Skeletal muscle satellite cell (primary cell): ENCODE data around the gene ZNF584. TPM values are rescaled to one million over a fixed set of nuclear protein-coding genes. Genes with fewer than 3 reads are reported as not detected.

Experiments
- H3K27me3 ChIP-seq: 2 replicates; pipeline ENCODE4 v1.7.0; 2013; ENCODE audit warnings: low read length; ENCODE audit not compliant: control insufficient read depth, insufficient read depth
- H3K36me3 ChIP-seq: 2 replicates; pipeline ENCODE4 v1.7.0; 2013; ENCODE audit warnings: mild to moderate bottlenecking, control low read depth, low read length; ENCODE audit not compliant: insufficient read depth
- H3K4me1 ChIP-seq: 2 replicates; pipeline ENCODE4 v1.7.0; 2013; ENCODE audit warnings: low read length; ENCODE audit not compliant: control insufficient read depth, insufficient read depth
- H3K4me2 ChIP-seq: 2 replicates; pipeline ENCODE4 v1.7.0; 2013; ENCODE audit warnings: mild to moderate bottlenecking, low read length
- H3K4me3 ChIP-seq: 2 replicates; pipeline ENCODE4 v1.7.0; 2013; ENCODE audit warnings: low read length
- H3K9ac ChIP-seq: 2 replicates; pipeline ENCODE4 v1.7.0; 2013; ENCODE audit warnings: mild to moderate bottlenecking, low read depth, low read length, moderate library complexity
- H3K9me3 ChIP-seq: replicated peaks from 2 replicates; pipeline ENCODE4 v1.7.0; 2013; ENCODE audit warnings: mild to moderate bottlenecking, control low read depth, low read length
- small RNA-seq: library from RNA; depleted of rRNA; stranded (forward); fragments of <200 nt; gene quantifications from one replicate; pipeline ENCODE3, GENCODE V24; 2012

Gene ZNF584

DNA sequence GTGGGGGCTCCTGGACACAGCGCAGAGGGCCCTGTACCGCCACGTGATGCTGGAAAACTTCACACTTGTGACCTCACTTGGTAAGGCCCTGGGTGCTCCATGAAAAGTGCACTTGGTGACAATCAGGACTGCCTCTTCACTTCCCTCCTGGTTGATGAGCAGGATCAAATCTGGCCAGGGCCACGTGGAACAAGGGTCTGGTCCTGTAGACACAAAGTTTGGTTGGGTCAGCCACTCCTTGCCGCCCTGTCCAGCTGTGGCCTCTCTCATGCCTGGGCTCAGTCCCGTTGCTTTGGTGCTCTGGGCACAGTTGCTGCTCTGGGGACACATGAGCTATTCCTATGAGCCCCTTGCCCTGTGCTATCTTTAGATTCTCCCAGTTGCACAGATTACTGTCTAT lies 45.3 kb downstream of the ZNF584 start:
- Histone ChIP-seq H3K9me3 (no peaks in the 10 kb centered on the region), H3K27me3 (no peaks in the 10 kb centered on the region), H3K4me2 (no peak overlapping the region), H3K36me3 (peaks cover 8% of the 10 kb centered on the region), H3K4me1 (peaks cover 5% of the 10 kb centered on the region), H3K4me3 (no peak overlapping the region), H3K9ac (no peak overlapping the region)

DNA sequence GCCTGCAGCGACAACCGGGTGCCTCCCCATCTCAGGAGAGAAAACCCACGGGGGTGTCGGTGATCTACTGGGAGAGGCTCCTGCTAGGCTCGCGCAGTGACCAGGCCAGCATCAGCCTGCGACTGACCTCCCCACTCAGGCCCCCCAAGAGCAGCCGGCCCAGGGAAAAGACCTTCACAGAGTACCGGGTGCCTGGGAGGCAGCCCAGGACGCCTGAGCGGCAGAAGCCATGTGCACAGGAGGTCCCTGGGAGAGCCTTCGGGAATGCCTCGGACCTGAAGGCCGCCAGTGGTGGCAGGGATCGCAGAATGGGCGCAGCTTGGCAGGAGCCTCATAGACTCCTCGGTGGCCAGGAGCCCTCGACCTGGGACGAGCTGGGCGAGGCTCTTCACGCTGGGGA lies 46.9 kb downstream of the ZNF584 start:
- H3K4me3 ChIP-seq, result no peak overlapping the region
- H3K36me3 ChIP-seq, result peaks cover 8% of the 10 kb centered on the region
- no peak overlapping the region for H3K9ac ChIP-seq
- H3K4me1 ChIP-seq, result peaks cover 5% of the 10 kb centered on the region
- H3K9me3 ChIP-seq, result no peaks in the 10 kb centered on the region
- no peak overlapping the region for H3K4me2 ChIP-seq
- H3K27me3 ChIP-seq, result no peaks in the 10 kb centered on the region

DNA sequence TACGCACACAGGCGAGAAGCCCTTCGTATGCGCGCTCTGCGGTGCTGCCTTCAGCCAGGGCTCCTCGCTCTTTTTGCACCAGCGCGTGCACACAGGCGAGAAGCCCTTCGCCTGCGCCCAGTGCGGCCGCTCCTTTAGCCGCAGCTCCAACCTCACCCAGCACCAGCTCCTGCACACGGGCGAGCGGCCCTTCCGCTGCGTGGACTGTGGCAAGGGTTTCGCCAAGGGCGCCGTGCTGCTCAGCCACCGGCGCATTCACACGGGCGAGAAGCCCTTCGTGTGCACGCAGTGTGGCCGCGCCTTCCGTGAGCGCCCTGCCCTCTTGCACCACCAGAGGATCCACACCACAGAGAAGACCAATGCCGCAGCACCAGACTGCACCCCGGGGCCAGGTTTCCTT lies 47.7 kb downstream of the ZNF584 start:
- Histone ChIP-seq H3K27me3 (no peaks in the 10 kb centered on the region), H3K9ac (no peak overlapping the region), H3K4me2 (no peak overlapping the region), H3K36me3 (peaks cover 8% of the 10 kb centered on the region), H3K4me3 (no peak overlapping the region), H3K9me3 (no peaks in the 10 kb centered on the region), H3K4me1 (peaks cover under 1% of the 10 kb centered on the region)

DNA sequence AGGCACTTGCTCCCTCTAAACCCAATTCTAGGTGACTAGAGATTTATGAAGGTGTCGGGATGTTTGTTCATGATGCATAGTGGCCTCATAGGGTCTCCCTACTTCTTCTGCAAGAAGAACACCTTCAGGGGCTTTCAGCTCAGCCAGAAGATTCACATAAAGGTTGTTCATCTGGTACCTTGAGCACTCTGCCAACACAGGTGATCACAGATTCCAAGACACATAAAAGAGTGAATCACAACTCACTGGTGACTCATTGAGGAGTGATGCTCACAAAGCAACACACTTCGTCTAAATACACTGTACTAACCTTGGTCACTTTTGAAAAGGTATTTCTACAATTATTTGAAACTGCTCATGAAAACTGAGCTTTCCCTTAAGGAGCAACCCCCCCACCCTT lies 51.6 kb downstream of the ZNF584 start:
- no peaks in the 10 kb centered on the region for H3K9me3 ChIP-seq
- peaks cover 8% of the 10 kb centered on the region for H3K36me3 ChIP-seq
- H3K4me2 ChIP-seq, result no peak overlapping the region
- no peak overlapping the region for H3K9ac ChIP-seq
- H3K4me1 ChIP-seq, result no peaks in the 10 kb centered on the region
- no peak overlapping the region for H3K4me3 ChIP-seq
- H3K27me3 ChIP-seq, result no peaks in the 10 kb centered on the region

DNA sequence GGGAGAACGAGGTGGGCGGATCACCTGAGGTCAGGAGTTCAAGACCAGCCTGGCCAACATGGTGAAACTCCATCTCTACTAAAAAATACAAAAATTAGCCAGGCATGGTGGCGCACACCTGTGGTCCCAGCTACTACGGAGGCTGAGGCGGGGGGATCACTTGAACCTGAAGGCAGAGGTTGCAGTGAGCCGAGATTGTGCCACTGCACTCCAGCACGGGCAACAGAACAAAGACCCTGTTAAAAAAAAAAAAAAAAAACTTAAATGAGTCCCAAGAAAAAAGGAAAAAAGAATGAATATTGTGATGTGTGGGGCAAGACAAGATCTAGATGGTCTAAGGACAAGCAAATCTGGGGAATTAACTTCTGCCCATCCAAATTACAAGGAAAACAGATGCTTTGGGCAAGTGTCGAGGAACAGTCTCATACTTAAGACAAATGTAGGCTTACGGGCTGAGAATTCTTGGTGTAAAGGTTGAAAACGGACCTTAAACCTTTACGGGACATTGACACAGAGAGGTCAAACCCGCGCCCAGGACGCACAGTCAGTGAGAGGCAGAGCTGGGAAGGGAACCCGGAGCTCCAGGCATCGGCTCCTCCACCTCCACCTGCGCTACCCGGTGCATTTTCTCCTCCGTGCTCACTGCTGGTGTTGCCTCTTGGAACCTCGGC lies 57.8 kb downstream of the ZNF584 start:
- Histone ChIP-seq H3K9me3 (no peaks in the 10 kb centered on the region), H3K27me3 (no peaks in the 10 kb centered on the region), H3K9ac (peak overlapping the region; percentile 36), H3K4me2 (peak overlapping the region; percentile 100), H3K4me1 (peaks cover 13% of the 10 kb centered on the region), H3K4me3 (peak overlapping the region; percentile 100), H3K36me3 (peaks cover 7% of the 10 kb centered on the region)

DNA sequence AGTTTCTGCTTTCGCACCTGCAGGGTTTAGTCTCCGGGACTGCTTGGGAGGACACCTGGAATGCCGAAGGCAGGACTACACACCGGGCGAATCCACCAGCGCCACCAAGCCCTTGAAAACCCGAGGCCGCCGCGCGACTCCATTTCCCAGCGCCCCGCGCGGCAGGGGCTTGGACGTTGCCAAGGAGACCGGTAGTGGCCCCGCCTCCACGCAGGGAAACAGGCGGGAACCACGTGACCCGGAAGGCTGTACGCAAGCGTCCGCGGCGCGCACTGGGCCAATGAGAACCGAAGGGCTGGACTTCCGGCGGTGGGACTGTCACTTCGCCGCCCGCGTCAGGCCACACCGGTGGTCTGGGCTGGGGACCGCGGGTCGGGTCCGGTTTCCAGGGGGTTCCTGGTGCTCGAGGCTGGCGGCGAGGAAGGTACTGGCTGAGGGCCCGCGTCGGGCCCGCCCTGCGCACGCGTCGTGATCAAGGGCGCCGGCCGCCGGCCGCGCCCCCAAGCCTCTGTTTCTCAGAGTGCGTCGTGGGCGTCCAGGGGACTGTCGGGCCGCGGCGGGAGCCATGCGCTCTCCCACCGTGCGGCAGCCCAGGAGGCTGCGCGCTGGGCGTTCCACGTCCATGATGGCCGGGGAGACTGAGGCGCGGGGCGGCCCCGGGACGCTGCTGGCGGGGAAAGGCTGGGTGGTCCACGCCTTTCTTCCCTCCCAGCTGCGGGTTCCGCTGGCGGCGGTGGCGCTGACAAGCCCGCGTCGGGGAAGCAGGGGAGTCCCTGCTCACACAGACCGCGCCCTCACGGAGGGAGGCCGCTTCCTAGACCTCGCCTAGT lies 58.5 kb downstream of the ZNF584 start, which contains the start of gene ZNF324:
Gene ZNF324, plus strand, starts transcription at position 321 of the 830 bp plus-strand sequence. CDS start 2,106 bp downstream, outside the sequence.
- Histone ChIP-seq H3K27me3 (no peaks in the 10 kb centered on the region), H3K4me2 (peak within 1 kb of the TSS; percentile 100), H3K9ac (peak within 1 kb of the TSS; percentile 95), H3K9me3 (no peaks in the 10 kb centered on the region), H3K4me3 (peak within 1 kb of the TSS; percentile 100), H3K36me3 (peaks cover 11% of the 10 kb centered on the region), H3K4me1 (peaks cover 13% of the 10 kb centered on the region)

Small RNA genes within 50 kb of the gene (small RNA-seq; reads per million reads assigned to genes)
- gene MIR4754 (not detected), gene RNA5SP473 (not detected)
